Activated CD8-positive, alpha-beta memory T cell treated with anti-CD3 and anti-CD28 coated beads for 1 hour (primary cell): Measurements from ENCODE around the gene MYCBP2.

Source experiments
- DNase-seq, 2 donors: peaks; one replicate each; pipeline ENCODE4 v3.0.0-alpha.2; 2020; ENCODE audit warnings: low read depth in 1 of 2; ENCODE audit errors: extremely low read depth in 1 of 2

MYCBP2 gene

GRCh38 chr13:77105051-77105450 is 221.8 kb downstream of the MYCBP2 start:
- no peak for DNase-seq

- no peak for DNase-seq
Observed at GRCh38 chr13:77099415-77099814, 227.5 kb downstream of the MYCBP2 start.

- DNase-seq = no peak
Observed at GRCh38 chr13:77095288-77095687, 231.6 kb downstream of the MYCBP2 start.

- no peak for DNase-seq
Observed at GRCh38 chr13:77094773-77095172, 232.1 kb downstream of the MYCBP2 start.

GRCh38 chr13:77093735-77094134 is 233.2 kb downstream of the MYCBP2 start:
- no peak for DNase-seq

GRCh38 chr13:77084755-77085154 is 242.1 kb downstream of the MYCBP2 start:
- DNase-seq = no peak

GRCh38 chr13:77079902-77080413 is 246.9 kb downstream of the MYCBP2 start:
- DNase-seq = no peak

- DNase-seq = no peak
Observed at GRCh38 chr13:77067519-77067918, 259.4 kb downstream of the MYCBP2 start.

- DNase-seq = no peak
Observed at GRCh38 chr13:77065461-77066147, 261.3 kb downstream of the MYCBP2 start.

- no peak for DNase-seq
Observed at GRCh38 chr13:77062097-77062496, 264.8 kb downstream of the MYCBP2 start.

- no peak for DNase-seq
Observed at GRCh38 chr13:77061362-77061761, 265.5 kb downstream of the MYCBP2 start.

GRCh38 chr13:77056886-77057285 is 270.0 kb downstream of the MYCBP2 start:
- no peak for DNase-seq

- no peak for DNase-seq
Observed at GRCh38 chr13:77056382-77056781, 270.5 kb downstream of the MYCBP2 start.

- no peak for DNase-seq
Observed at GRCh38 chr13:77055158-77055557, 271.7 kb downstream of the MYCBP2 start.

GRCh38 chr13:77053192-77053591 is 273.7 kb downstream of the MYCBP2 start:
- DNase-seq = no peak

- no peak for DNase-seq
Observed at GRCh38 chr13:77048681-77049080, 278.2 kb downstream of the MYCBP2 start.

- no peak for DNase-seq
Observed at GRCh38 chr13:77047649-77048343, 279.1 kb downstream of the MYCBP2 start.

GRCh38 chr13:77042566-77043177 is 284.2 kb downstream of the MYCBP2 start:
- DNase-seq = no peak

- no peak for DNase-seq
Observed at GRCh38 chr13:77040835-77041234, 286.1 kb downstream of the MYCBP2 start.

GRCh38 chr13:77040076-77040475 is 286.8 kb downstream of the MYCBP2 start:
- no peak for DNase-seq

GRCh38 chr13:77038907-77039480 is 287.9 kb downstream of the MYCBP2 start:
- DNase-seq = no peak

GRCh38 chr13:77036279-77036678 is 290.6 kb downstream of the MYCBP2 start:
- no peak for DNase-seq
